ENCODE results near the gene LCORL.

DNA sequence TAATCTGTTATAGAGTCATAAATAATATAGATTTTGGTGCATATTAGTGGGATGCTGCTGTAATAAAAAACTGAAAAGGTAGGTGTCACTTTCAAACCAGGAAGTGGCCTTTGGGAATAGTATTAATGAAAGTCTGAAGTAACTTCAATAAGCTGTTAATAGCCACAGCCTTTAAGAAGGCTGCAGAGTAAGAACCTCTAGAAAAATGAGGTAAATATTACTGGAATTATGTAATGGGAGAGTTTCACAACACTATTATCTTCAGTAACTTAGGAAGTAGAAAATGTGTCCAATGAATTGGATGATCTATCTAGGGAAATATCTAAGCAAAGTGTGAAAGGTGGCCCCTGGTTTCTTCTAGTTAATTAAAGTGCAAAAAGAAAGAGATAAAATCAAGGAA is 106.1 kb downstream of the LCORL start:
- TF ChIP-seq, protein P1, sequence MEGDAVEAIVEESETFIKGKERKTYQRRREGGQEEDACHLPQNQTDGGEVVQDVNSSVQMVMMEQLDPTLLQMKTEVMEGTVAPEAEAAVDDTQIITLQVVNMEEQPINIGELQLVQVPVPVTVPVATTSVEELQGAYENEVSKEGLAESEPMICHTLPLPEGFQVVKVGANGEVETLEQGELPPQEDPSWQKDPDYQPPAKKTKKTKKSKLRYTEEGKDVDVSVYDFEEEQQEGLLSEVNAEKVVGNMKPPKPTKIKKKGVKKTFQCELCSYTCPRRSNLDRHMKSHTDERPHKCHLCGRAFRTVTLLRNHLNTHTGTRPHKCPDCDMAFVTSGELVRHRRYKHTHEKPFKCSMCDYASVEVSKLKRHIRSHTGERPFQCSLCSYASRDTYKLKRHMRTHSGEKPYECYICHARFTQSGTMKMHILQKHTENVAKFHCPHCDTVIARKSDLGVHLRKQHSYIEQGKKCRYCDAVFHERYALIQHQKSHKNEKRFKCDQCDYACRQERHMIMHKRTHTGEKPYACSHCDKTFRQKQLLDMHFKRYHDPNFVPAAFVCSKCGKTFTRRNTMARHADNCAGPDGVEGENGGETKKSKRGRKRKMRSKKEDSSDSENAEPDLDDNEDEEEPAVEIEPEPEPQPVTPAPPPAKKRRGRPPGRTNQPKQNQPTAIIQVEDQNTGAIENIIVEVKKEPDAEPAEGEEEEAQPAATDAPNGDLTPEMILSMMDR (IDR thresholded peaks at IDR 0.05), result no peak
- TF ChIP-seq POLR2A (IDR thresholded peaks at IDR 0.05), result no peak

Data from heart left ventricle (tissue), 13 donors.